ENCODE results near the gene CPXM2.

DNA sequence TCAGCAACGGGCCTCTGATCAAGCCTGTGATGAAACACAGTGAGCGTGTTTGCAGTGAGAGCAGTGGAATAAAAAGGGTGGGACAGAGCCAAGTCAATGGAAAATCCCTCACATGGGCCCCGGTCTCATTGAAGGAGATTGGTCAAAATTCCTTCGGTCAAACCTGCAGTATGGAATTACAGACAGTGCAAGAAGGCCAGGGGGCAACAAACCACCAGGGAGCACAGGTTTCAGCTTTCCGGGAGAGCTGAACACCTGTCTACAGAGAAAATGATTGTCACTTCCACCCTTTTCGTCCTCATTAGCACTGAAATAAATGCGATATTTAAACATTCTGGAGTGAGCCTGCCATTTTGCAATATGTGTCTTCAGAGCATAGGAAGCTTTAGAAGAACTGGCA is 132.6 kb downstream of the CPXM2 start:
- TF ChIP-seq POLR2AphosphoS5 (IDR thresholded peaks at IDR 0.05; ENCODE audit: low read depth, low read length) = no peak
- no peak for TF ChIP-seq FOXP2 (optimal IDR thresholded peaks at IDR 0.05; ENCODE audit: borderline replicate concordance, extremely low read depth, extremely low read length, insufficient read depth)
- no peak for TF ChIP-seq SIN3A (IDR thresholded peaks at IDR 0.05; ENCODE audit: borderline replicate concordance, insufficient read depth, low read length)
- TF ChIP-seq, protein P1, sequence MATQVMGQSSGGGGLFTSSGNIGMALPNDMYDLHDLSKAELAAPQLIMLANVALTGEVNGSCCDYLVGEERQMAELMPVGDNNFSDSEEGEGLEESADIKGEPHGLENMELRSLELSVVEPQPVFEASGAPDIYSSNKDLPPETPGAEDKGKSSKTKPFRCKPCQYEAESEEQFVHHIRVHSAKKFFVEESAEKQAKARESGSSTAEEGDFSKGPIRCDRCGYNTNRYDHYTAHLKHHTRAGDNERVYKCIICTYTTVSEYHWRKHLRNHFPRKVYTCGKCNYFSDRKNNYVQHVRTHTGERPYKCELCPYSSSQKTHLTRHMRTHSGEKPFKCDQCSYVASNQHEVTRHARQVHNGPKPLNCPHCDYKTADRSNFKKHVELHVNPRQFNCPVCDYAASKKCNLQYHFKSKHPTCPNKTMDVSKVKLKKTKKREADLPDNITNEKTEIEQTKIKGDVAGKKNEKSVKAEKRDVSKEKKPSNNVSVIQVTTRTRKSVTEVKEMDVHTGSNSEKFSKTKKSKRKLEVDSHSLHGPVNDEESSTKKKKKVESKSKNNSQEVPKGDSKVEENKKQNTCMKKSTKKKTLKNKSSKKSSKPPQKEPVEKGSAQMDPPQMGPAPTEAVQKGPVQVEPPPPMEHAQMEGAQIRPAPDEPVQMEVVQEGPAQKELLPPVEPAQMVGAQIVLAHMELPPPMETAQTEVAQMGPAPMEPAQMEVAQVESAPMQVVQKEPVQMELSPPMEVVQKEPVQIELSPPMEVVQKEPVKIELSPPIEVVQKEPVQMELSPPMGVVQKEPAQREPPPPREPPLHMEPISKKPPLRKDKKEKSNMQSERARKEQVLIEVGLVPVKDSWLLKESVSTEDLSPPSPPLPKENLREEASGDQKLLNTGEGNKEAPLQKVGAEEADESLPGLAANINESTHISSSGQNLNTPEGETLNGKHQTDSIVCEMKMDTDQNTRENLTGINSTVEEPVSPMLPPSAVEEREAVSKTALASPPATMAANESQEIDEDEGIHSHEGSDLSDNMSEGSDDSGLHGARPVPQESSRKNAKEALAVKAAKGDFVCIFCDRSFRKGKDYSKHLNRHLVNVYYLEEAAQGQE (IDR thresholded peaks at IDR 0.05; ENCODE audit: insufficient read depth in 1 of 2, low read depth in 2 of 2, low read length in 2 of 2) = no peak
- no peak for TF ChIP-seq TAF1 (IDR thresholded peaks at IDR 0.05; ENCODE audit: borderline replicate concordance, insufficient read depth, low read length)
